Sigmoid colon (tissue), 7 donors: ENCODE results near the gene CPN2. TPM values are rescaled to one million over a fixed set of nuclear protein-coding genes. Genes with fewer than 3 reads are reported as not detected.
A peak's percentile ranks its signal among the peaks of the same experiment; 100 is the strongest.

Source experiments
- DNase-seq: peaks from one replicate; pipeline ENCODE4 v3.0.0-alpha.2; 2019
- H3K27ac ChIP-seq, 4 donors: fragments of 200-600 bp; sonication (generic); one replicate each; pipeline ENCODE4 v1.5.1; 2016 to 2019; ENCODE audit warnings: mild to moderate bottlenecking in 1 of 4
- H3K27me3 ChIP-seq, 3 donors: fragments of 200-600 bp; sonication (generic); one replicate each; pipeline ENCODE4 v1.5.1; 2019; ENCODE audit warnings: mild to moderate bottlenecking in 1 of 3
- H3K36me3 ChIP-seq, 4 donors: fragments of 200-600 bp; sonication (generic); one replicate each; pipeline ENCODE4 v1.5.1; 2016 to 2019
- H3K4me1 ChIP-seq, 4 donors: fragments of 200-600 bp; sonication (generic); one replicate each; pipeline ENCODE4 v1.5.1; 2017 to 2019
- H3K4me3 ChIP-seq, 4 donors: fragments of 200-600 bp; sonication (generic); one replicate each; pipeline ENCODE4 v1.5.1; 2017 to 2019; ENCODE audit warnings: mild to moderate bottlenecking in 2 of 4, moderate library complexity in 1 of 4
- H3K9me3 ChIP-seq, 4 donors: fragments of 200-600 bp in 3 of 4; sonication (generic) in 3 of 4; one replicate each; pipeline versions ENCODE4 v1.5.1 to v1.6.1; 2013 to 2019
- CTCF ChIP-seq, 4 experiments: fragments of 450-650 bp in 3 of 4; fragments of 200-600 bp in 1 of 4; IDR thresholded peaks; one replicate each; pipeline ENCODE4 v1.5.1; 2016 to 2019; ENCODE audit warnings: antibody characterized with exemption in 4 of 4, mild to moderate bottlenecking in 3 of 4, moderate library complexity in 2 of 4
- EP300 ChIP-seq, 4 donors: sonication (generic); formaldehyde crosslinking; IDR thresholded peaks; one replicate each; pipeline ENCODE4 v1.6.1; 2017; ENCODE audit warnings: antibody characterized with exemption in 4 of 4
- POLR2A ChIP-seq, 2 donors: fragments of 450-650 bp; IDR thresholded peaks; one replicate each; pipeline ENCODE4 v1.6.1; 2016; ENCODE audit warnings: antibody characterized with exemption in 2 of 2, mild to moderate bottlenecking in 2 of 2, moderate library complexity in 2 of 2
- POLR2AphosphoS5 ChIP-seq, 4 donors: sonication (generic); formaldehyde crosslinking; IDR thresholded peaks; one replicate each; pipeline ENCODE4 v1.6.1; 2017; ENCODE audit warnings: antibody characterized with exemption in 4 of 4
- WGBS, 2 donors: extraction: QIAGEN DNeasy Blood & Tissue Kit; methylation state at CpG; one replicate each; pipeline ENCODE4 v1.1.7; 2013; 5-methylcytosine and 5-hydroxymethylcytosine counted together
- intact Hi-C: fragments of 100-400 bp; cut with DNase I; formaldehyde crosslinking; loops from one replicate; pipeline ENCODE4 v1.15.1; 2023
- polyA plus RNA-seq, 3 donors: library from polyadenylated mRNA; stranded (reverse); fragments of 200-250 nt; gene quantifications; one replicate each; pipeline ENCODE4 v1.2.3, GENCODE V29; 2013
- total RNA-seq, 4 donors: library from RNA; depleted of rRNA; stranded (reverse); fragments of >200 nt; gene quantifications; one replicate each; pipeline ENCODE4 v1.1.0, GENCODE V29; 2016
- donor health status: healthy with polysubstance abuse.
- donor health status: Bipolar disorder and iron deficiency.
- donor health status: healthy.

Gene CPN2
- total and polyA plus RNA-seq, 7 donors: 0.01 TPM; not detected in 6

GRCh38 chr3:194336601-194337355 lies 14.3 kb downstream of the CPN2 start:
- Histone ChIP-seq H3K4me3 (no peak overlapping the region), H3K9me3 (no peaks in the 10 kb centered on the region), H3K27ac (no peak overlapping the region), H3K27me3 (peaks cover 0 to 15% (median 0%) of the 10 kb centered on the region in 3 donors), H3K4me1 (peaks cover 0 to 10% (median 5%) of the 10 kb centered on the region in 4 donors), H3K36me3 (no peaks in the 10 kb centered on the region)
- 85 to 90% methylated on average over 17 of the region's 17 CpGs for WGBS, 2 donors
- TF ChIP-seq EP300 (IDR thresholded peaks at IDR 0.05) (no peak), POLR2AphosphoS5 (IDR thresholded peaks at IDR 0.05) (no peak), POLR2A (IDR thresholded peaks at IDR 0.05) (no peak), CTCF (IDR thresholded peaks at IDR 0.05) (no peak)
- DNase-seq: no peak
- intact Hi-C loops: loop anchor here (10.0 kb wide), 1 partner anchor 258 kb away; no protein-coding TSS in a partner anchor

- peak in 1 of 4 experiments; percentile 10 for TF ChIP-seq CTCF (IDR thresholded peaks at IDR 0.05)
- no peak for TF ChIP-seq POLR2AphosphoS5 (IDR thresholded peaks at IDR 0.05)
- TF ChIP-seq EP300 (IDR thresholded peaks at IDR 0.05): no peak
- no peak for TF ChIP-seq POLR2A (IDR thresholded peaks at IDR 0.05)
- peak overlapping the region in 3 of 4 donors; percentile 32 to 48 (median 46) for H3K4me3 ChIP-seq
- H3K27ac ChIP-seq: no peak overlapping the region
- H3K9me3 ChIP-seq: no peaks in the 10 kb centered on the region
- 22 to 35% methylated on average over 15 of the region's 15 CpGs for WGBS, 2 donors
- intact Hi-C loops: loop anchor here (1.0 to 10.0 kb wide), 2 partner anchors 70 to 261 kb away; no protein-coding TSS in a partner anchor
- H3K27me3 ChIP-seq: peaks cover 0 to 14% (median 0%) of the 10 kb centered on the region in 3 donors
- no peak for DNase-seq
- H3K4me1 ChIP-seq: peaks cover 0 to 21% (median 11%) of the 10 kb centered on the region in 4 donors
- H3K36me3 ChIP-seq: no peaks in the 10 kb centered on the region
Observed at GRCh38 chr3:194333981-194334320, 17.2 kb downstream of the CPN2 start.

- peak overlapping the region; percentile 11 to 48 (median 39) for H3K4me3 ChIP-seq
- TF ChIP-seq POLR2A (IDR thresholded peaks at IDR 0.05) (no peak), POLR2AphosphoS5 (IDR thresholded peaks at IDR 0.05) (no peak), CTCF (IDR thresholded peaks at IDR 0.05) (peak; percentile 96 to 99 (median 98))
- H3K36me3 ChIP-seq: no peaks in the 10 kb centered on the region
- intact Hi-C loops: loop anchor here (1.0 to 10.0 kb wide), 2 partner anchors 71 to 261 kb away; no protein-coding TSS in a partner anchor
- peak; percentile 90 for DNase-seq
- H3K4me1 ChIP-seq: peaks cover 0 to 21% (median 11%) of the 10 kb centered on the region in 4 donors
- H3K27ac ChIP-seq: no peak overlapping the region
- H3K27me3 ChIP-seq: peaks cover 0 to 14% (median 0%) of the 10 kb centered on the region in 3 donors
- no peaks in the 10 kb centered on the region for H3K9me3 ChIP-seq
- 1 to 4% methylated on average over 69 of the region's 69 CpGs for WGBS, 2 donors
Observed at GRCh38 chr3:194333212-194333980, 17.7 kb downstream of the CPN2 start.

GRCh38 chr3:194332858-194333211 lies 18.3 kb downstream of the CPN2 start:
- no peak for TF ChIP-seq POLR2AphosphoS5 (IDR thresholded peaks at IDR 0.05)
- TF ChIP-seq EP300 (IDR thresholded peaks at IDR 0.05): no peak
- TF ChIP-seq POLR2A (IDR thresholded peaks at IDR 0.05): no peak
- no peak for TF ChIP-seq CTCF (IDR thresholded peaks at IDR 0.05)
- H3K27ac ChIP-seq: no peak overlapping the region
- H3K27me3 ChIP-seq: peaks cover 0 to 14% (median 0%) of the 10 kb centered on the region in 3 donors
- DNase-seq: no peak
- no peaks in the 10 kb centered on the region for H3K9me3 ChIP-seq
- no peaks in the 10 kb centered on the region for H3K36me3 ChIP-seq
- H3K4me3 ChIP-seq: no peak overlapping the region
- intact Hi-C loops: loop anchor here (1.0 to 10.0 kb wide), 2 partner anchors 71 to 262 kb away; no protein-coding TSS in a partner anchor
- 45 to 80% methylated on average over 7 of the region's 7 CpGs for WGBS, 2 donors
- H3K4me1 ChIP-seq: peaks cover 0 to 21% (median 11%) of the 10 kb centered on the region in 4 donors
